ENCODE data around the gene NIN.

DNA sequence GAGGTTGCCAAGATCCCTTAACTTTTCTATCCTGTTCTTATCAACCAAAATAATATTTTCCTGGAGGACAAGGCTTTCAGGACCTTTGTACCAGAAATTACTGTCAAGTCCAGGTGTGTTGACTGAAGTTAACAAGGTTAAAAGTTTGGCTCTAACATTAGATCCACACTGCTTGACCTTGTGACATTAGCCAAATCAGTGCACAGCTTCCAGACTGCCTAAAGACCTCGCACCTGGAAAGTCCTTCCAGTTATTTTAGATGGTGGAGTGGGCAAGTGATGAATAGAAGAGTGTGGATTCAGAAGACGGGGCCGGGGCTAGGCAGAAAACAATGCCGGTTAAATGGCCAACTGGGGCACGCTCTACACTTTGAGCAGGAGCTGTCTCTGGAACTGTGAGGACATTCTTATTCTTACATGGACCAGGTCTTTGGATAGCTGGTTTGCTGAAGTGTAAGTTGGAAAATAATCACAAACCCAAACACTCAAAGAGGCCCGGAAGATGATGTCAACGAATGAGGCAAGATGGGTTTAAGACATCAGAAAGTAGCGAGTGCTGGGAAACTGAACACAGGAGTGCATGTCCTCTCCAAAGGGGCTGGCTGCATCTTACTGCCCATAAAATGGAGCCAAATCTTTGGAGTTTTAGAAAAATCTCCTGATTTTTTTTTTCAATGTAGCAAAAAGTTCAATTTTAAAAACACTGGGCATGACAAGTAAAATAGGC lies 56.3 kb downstream of the NIN start:
- TF ChIP-seq, protein P1, sequence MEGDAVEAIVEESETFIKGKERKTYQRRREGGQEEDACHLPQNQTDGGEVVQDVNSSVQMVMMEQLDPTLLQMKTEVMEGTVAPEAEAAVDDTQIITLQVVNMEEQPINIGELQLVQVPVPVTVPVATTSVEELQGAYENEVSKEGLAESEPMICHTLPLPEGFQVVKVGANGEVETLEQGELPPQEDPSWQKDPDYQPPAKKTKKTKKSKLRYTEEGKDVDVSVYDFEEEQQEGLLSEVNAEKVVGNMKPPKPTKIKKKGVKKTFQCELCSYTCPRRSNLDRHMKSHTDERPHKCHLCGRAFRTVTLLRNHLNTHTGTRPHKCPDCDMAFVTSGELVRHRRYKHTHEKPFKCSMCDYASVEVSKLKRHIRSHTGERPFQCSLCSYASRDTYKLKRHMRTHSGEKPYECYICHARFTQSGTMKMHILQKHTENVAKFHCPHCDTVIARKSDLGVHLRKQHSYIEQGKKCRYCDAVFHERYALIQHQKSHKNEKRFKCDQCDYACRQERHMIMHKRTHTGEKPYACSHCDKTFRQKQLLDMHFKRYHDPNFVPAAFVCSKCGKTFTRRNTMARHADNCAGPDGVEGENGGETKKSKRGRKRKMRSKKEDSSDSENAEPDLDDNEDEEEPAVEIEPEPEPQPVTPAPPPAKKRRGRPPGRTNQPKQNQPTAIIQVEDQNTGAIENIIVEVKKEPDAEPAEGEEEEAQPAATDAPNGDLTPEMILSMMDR (conservative IDR thresholded peaks at IDR 0.05): no peak
- TF ChIP-seq EZH2 (IDR thresholded peaks at IDR 0.05; ENCODE audit: low read depth): no peak
